ENCODE data around the gene PTPRK. TPM values are rescaled to one million over a fixed set of nuclear protein-coding genes. Genes with fewer than 3 reads are reported as not detected.

The PTPRK gene
- total and polyA plus RNA-seq, 2 of the 13 experiments (the other 11 are each of a cell fraction or from before 2014, with no cell fraction given), result 43.6 to 98.3 TPM

GRCh38 chr6:128200789-128201188, 319.6 kb downstream of the PTPRK start:
- intact Hi-C loops (cut with micrococcal nuclease; ENCODE audit: unreplicated experiment), result no loop called here
- Histone ChIP-seq H4K20me1 (ENCODE audit: insufficient read depth, low read length) (peaks cover 4% of the 10 kb centered on the region; the same call in 1 of the 2 replicates), H3K4me2 (ENCODE audit: low read depth, low read length) (no peak overlapping the region), H3K4me3 (replicated peaks in 1 of 3; ENCODE audit: insufficient read depth in 1 of 3, low read depth in 2 of 3, low read length in 3 of 3) (no peak overlapping the region), H3K9me3 (ENCODE audit: low read length) (no peaks in the 10 kb centered on the region), H3K4me1 (ENCODE audit: insufficient read depth, low read length) (peaks cover 9% of the 10 kb centered on the region), H2AFZ (ENCODE audit: low read length) (no peak overlapping the region), H3K27ac (ENCODE audit: extremely low read length, insufficient read depth, low read length) (no peak overlapping the region), H3K36me3 (replicated peaks in 1 of 2; ENCODE audit: control insufficient read depth in 1 of 2, insufficient read depth in 2 of 2, low read length in 2 of 2) (no peaks in the 10 kb centered on the region; a peak in 2 of 5 replicates), H3K9ac (ENCODE audit: insufficient read depth, low read depth, low read length) (no peak overlapping the region), H3K79me2 (ENCODE audit: insufficient read depth, low read length) (no peaks in the 10 kb centered on the region), H3K27me3 (ENCODE audit: control insufficient read depth in 1 of 2, insufficient read depth in 2 of 2, low read length in 2 of 2) (no peaks in the 10 kb centered on the region)
- FAIRE-seq, result no peak
- ChIA-PET CTCF (ENCODE audit: low intra/inter-chr PET ratio, low total read pairs) (no interaction called here), POLR2A (no interaction called here)
- no peak for TF ChIP-seq JUND (CRISPR knock-in tag; IDR thresholded peaks at IDR 0.05)
- no peak for TF ChIP-seq ZNF503 (CRISPR knock-in tag; IDR thresholded peaks at IDR 0.05)
- no peak for TF ChIP-seq DNMT3B (CRISPR knock-in tag; conservative IDR thresholded peaks at IDR 0.05)
- TF ChIP-seq HNRNPK (IDR thresholded peaks at IDR 0.05; ENCODE audit: low read depth, low read length, poor library complexity, severe bottlenecking), result peak; percentile 99
- BruUV-seq (replicated peaks), result no TSS peak
- in situ Hi-C loops (cut with HindIII; ENCODE audit: extremely low pct_ligation_motif_present, low pct_unique_long_range_greater_than_20kb), result no loop called here
- DNase-seq (ENCODE audit: low spot score), result no peak
- no peak for ATAC-seq

DNA sequence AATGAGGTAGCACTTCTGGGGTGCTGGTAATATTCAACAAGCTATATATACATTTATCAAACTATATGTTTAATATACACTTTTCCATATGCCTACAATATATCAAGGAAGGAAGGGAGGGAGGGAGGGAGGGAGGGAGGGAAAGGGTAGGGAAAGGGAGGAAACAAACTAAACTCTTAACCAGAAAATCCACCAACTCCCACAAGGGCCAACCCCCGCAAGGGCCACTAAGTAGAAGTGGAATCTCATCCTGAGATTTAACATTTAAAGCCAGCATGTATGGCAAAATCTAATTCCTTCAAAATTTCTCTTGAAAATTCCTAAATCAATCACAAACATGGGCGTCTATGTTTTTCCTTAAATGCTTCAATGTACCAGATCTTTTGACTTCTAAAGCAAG, 320.9 kb downstream of the PTPRK start:
- no peak overlapping the region for H3K4me3 ChIP-seq (replicated peaks in 1 of 3; ENCODE audit: insufficient read depth in 1 of 3, low read depth in 2 of 3, low read length in 3 of 3)
- in situ Hi-C loops (cut with HindIII; ENCODE audit: extremely low pct_ligation_motif_present, low pct_unique_long_range_greater_than_20kb) (no loop called here), intact Hi-C loops (cut with micrococcal nuclease; ENCODE audit: unreplicated experiment) (no loop called here)
- H3K27me3 ChIP-seq (ENCODE audit: control insufficient read depth in 1 of 2, insufficient read depth in 2 of 2, low read length in 2 of 2), result no peaks in the 10 kb centered on the region
- ATAC-seq (no peak), DNase-seq (ENCODE audit: low spot score) (no peak), FAIRE-seq (no peak)
- BruUV-seq (replicated peaks), result no TSS peak
- H3K9me3 ChIP-seq (ENCODE audit: low read length), result no peaks in the 10 kb centered on the region
- H3K4me2 ChIP-seq (ENCODE audit: low read depth, low read length), result no peak overlapping the region
- ChIA-PET CTCF (ENCODE audit: low intra/inter-chr PET ratio, low total read pairs) (no interaction called here), POLR2A (no interaction called here)
- WGBS (ENCODE audit: low lambda C conversion rate), result 98% methylated on average over 2 of the region's 2 CpGs
- H4K20me1 ChIP-seq (ENCODE audit: insufficient read depth, low read length), result peaks cover 4% of the 10 kb centered on the region; the same call in 1 of the 2 replicates
- H3K79me2 ChIP-seq (ENCODE audit: insufficient read depth, low read length), result no peaks in the 10 kb centered on the region
- H3K36me3 ChIP-seq (replicated peaks in 1 of 2; ENCODE audit: control insufficient read depth in 1 of 2, insufficient read depth in 2 of 2, low read length in 2 of 2), result no peaks in the 10 kb centered on the region; a peak in 1 of 5 replicates
- H3K9ac ChIP-seq (ENCODE audit: insufficient read depth, low read depth, low read length), result no peak overlapping the region
- no peak overlapping the region for H3K27ac ChIP-seq (ENCODE audit: extremely low read length, insufficient read depth, low read length)
- H2AFZ ChIP-seq (ENCODE audit: low read length), result no peak overlapping the region
- H3K4me1 ChIP-seq (ENCODE audit: insufficient read depth, low read length), result peaks cover 9% of the 10 kb centered on the region
- no peak for TF ChIP-seq ARHGAP35 (CRISPR knock-in tag; IDR thresholded peaks at IDR 0.05; ENCODE audit: borderline replicate concordance)
- TF ChIP-seq HMG20A (CRISPR knock-in tag; IDR thresholded peaks at IDR 0.05; ENCODE audit: borderline replicate concordance), result no peak
- TF ChIP-seq, protein P1, sequence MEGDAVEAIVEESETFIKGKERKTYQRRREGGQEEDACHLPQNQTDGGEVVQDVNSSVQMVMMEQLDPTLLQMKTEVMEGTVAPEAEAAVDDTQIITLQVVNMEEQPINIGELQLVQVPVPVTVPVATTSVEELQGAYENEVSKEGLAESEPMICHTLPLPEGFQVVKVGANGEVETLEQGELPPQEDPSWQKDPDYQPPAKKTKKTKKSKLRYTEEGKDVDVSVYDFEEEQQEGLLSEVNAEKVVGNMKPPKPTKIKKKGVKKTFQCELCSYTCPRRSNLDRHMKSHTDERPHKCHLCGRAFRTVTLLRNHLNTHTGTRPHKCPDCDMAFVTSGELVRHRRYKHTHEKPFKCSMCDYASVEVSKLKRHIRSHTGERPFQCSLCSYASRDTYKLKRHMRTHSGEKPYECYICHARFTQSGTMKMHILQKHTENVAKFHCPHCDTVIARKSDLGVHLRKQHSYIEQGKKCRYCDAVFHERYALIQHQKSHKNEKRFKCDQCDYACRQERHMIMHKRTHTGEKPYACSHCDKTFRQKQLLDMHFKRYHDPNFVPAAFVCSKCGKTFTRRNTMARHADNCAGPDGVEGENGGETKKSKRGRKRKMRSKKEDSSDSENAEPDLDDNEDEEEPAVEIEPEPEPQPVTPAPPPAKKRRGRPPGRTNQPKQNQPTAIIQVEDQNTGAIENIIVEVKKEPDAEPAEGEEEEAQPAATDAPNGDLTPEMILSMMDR (CRISPR knock-in tag; IDR thresholded peaks at IDR 0.05), result no peak
- no peak for TF ChIP-seq KLF15 (CRISPR knock-in tag; IDR thresholded peaks at IDR 0.05; ENCODE audit: borderline replicate concordance)
- no peak for TF ChIP-seq ZNF720 (CRISPR knock-in tag; IDR thresholded peaks at IDR 0.05)
- no peak for TF ChIP-seq NCOR1 (IDR thresholded peaks at IDR 0.05; ENCODE audit: borderline replicate concordance, low read length)
- TF ChIP-seq HNRNPK (IDR thresholded peaks at IDR 0.05; ENCODE audit: low read depth, low read length, poor library complexity, severe bottlenecking), result peak; percentile 82

Data from HepG2 (cell line).